MM.1S (cell line): ENCODE results near the gene AQR.
"Not testable (repeated sequence)": the region's sequence is repeated elsewhere in the genome, so short reads cannot be mapped to it uniquely, and the experiment has no call there.

Source experiments
- DNase-seq: peaks from one replicate; pipeline ENCODE4 v3.0.0-alpha.2; 2015
- H2AFZ ChIP-seq: fragments of 300-600 bp; sonication (generic); 2 replicates; pipeline ENCODE4 v1.6.0; 2016; ENCODE audit warnings: antibody characterized with exemption, low read length
- H3F3A ChIP-seq: fragments of 300-600 bp; sonication (generic); 2 replicates; pipeline ENCODE4 v1.6.1; 2016; ENCODE audit warnings: mild to moderate bottlenecking, antibody characterized with exemption, low read length, moderate library complexity, mixed read lengths; ENCODE audit not compliant: insufficient read depth
- H3K27ac ChIP-seq: fragments of 300-600 bp; sonication (generic); 2 replicates; pipeline ENCODE4 v1.5.1; 2016; ENCODE audit warnings: mild to moderate bottlenecking, low read length
- H3K27me3 ChIP-seq: fragments of 300-600 bp; sonication (generic); replicated peaks from 2 replicates; pipeline ENCODE4 v1.6.0; 2016; ENCODE audit warnings: low read length; ENCODE audit not compliant: insufficient read depth
- H3K36me3 ChIP-seq: fragments of 300-600 bp; sonication (generic); replicated peaks from 2 replicates; pipeline ENCODE4 v1.6.1; 2016; ENCODE audit warnings: mild to moderate bottlenecking, low read length, mixed read lengths; ENCODE audit not compliant: insufficient read depth
- H3K4me1 ChIP-seq: fragments of 300-600 bp; sonication (generic); 2 replicates; pipeline ENCODE4 v1.6.1; 2016; ENCODE audit warnings: low read length, mixed read lengths
- H3K4me2 ChIP-seq: fragments of 300-600 bp; sonication (generic); 2 replicates; pipeline ENCODE4 v1.6.0; 2016; ENCODE audit warnings: low read depth, low read length
- H3K4me3 ChIP-seq: fragments of 300-600 bp; sonication (generic); 2 replicates; pipeline ENCODE4 v1.5.1; 2016; ENCODE audit warnings: low read length, mixed read lengths
- H3K79me2 ChIP-seq: fragments of 300-600 bp; sonication (generic); 2 replicates; pipeline ENCODE4 v1.6.1; 2016; ENCODE audit warnings: mixed run types, low read length, mixed read lengths
- H3K9ac ChIP-seq: fragments of 300-600 bp; sonication (generic); 2 replicates; pipeline ENCODE4 v1.6.1; 2016; ENCODE audit warnings: low read length, mixed read lengths
- H3K9me2 ChIP-seq: fragments of 300-600 bp; sonication (generic); replicated peaks from 2 replicates; pipeline ENCODE4 v1.6.1; 2016; ENCODE audit warnings: mild to moderate bottlenecking, low read length, mixed read lengths; ENCODE audit not compliant: insufficient read depth
- H3K9me3 ChIP-seq: fragments of 300-600 bp; sonication (generic); replicated peaks from 2 replicates; pipeline ENCODE4 v1.6.1; 2016; ENCODE audit warnings: mild to moderate bottlenecking, low read length, mixed read lengths; ENCODE audit not compliant: insufficient read depth
- H4K20me1 ChIP-seq: fragments of 300-600 bp; sonication (generic); 2 replicates; pipeline ENCODE4 v1.6.1; 2016; ENCODE audit warnings: mild to moderate bottlenecking, low read length, moderate library complexity, mixed read lengths; ENCODE audit not compliant: insufficient read depth
- EZH2 ChIP-seq: fragments of 300-600 bp; sonication (generic); optimal IDR thresholded peaks from 2 replicates; pipeline ENCODE3; 2017; ENCODE audit warnings: low read depth, mild to moderate bottlenecking, antibody characterized with exemption, low read length, mixed read lengths
- EZH2phosphoT487 ChIP-seq: fragments of 300-600 bp; sonication (generic); IDR thresholded peaks from 2 replicates; pipeline ENCODE4 v1.6.1; 2018; ENCODE audit warnings: antibody characterized with exemption, low read length
- TF ChIP-seq, protein P1 (sequence below): fragments of 300-600 bp; sonication (generic); IDR thresholded peaks from 2 replicates; pipeline ENCODE4 v1.5.1; 2016; ENCODE audit warnings: antibody characterized with exemption, low read length, mixed read lengths

Gene AQR

GRCh38 chr15:34976743-34977142, 7.2 kb upstream of the AQR start:
- Histone ChIP-seq H2AFZ (no peak overlapping the region), H3K9ac (no peak overlapping the region), H3K27ac (no peak overlapping the region), H3K27me3 (no peaks in the 10 kb centered on the region), H3K9me3 (no peaks in the 10 kb centered on the region), H4K20me1 (no peaks in the 10 kb centered on the region), H3K4me3 (no peak overlapping the region), H3K4me1 (no peaks in the 10 kb centered on the region), H3K79me2 (no peaks in the 10 kb centered on the region), H3K36me3 (no peaks in the 10 kb centered on the region), H3K4me2 (no peak overlapping the region), H3K9me2 (no peaks in the 10 kb centered on the region), H3F3A (peaks cover 3% of the 10 kb centered on the region; the same call in 1 of the 2 replicates)
- no peak for DNase-seq
- TF ChIP-seq, protein P1, sequence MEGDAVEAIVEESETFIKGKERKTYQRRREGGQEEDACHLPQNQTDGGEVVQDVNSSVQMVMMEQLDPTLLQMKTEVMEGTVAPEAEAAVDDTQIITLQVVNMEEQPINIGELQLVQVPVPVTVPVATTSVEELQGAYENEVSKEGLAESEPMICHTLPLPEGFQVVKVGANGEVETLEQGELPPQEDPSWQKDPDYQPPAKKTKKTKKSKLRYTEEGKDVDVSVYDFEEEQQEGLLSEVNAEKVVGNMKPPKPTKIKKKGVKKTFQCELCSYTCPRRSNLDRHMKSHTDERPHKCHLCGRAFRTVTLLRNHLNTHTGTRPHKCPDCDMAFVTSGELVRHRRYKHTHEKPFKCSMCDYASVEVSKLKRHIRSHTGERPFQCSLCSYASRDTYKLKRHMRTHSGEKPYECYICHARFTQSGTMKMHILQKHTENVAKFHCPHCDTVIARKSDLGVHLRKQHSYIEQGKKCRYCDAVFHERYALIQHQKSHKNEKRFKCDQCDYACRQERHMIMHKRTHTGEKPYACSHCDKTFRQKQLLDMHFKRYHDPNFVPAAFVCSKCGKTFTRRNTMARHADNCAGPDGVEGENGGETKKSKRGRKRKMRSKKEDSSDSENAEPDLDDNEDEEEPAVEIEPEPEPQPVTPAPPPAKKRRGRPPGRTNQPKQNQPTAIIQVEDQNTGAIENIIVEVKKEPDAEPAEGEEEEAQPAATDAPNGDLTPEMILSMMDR: no peak
- TF ChIP-seq EZH2: no peak
- TF ChIP-seq EZH2phosphoT487: no peak

- DNase-seq: no peak
- Histone ChIP-seq H3K4me1 (no peaks in the 10 kb centered on the region), H3K79me2 (no peaks in the 10 kb centered on the region), H3K4me2 (no peak overlapping the region), H3K9ac (no peak overlapping the region), H3F3A (peaks cover 3% of the 10 kb centered on the region; the same call in 1 of the 2 replicates), H3K27ac (no peak overlapping the region), H4K20me1 (no peaks in the 10 kb centered on the region), H3K9me3 (no peaks in the 10 kb centered on the region), H2AFZ (no peak overlapping the region), H3K36me3 (no peaks in the 10 kb centered on the region), H3K4me3 (no peak overlapping the region), H3K9me2 (no peaks in the 10 kb centered on the region), H3K27me3 (no peaks in the 10 kb centered on the region)
- TF ChIP-seq EZH2: no peak
- no peak for TF ChIP-seq EZH2phosphoT487
- TF ChIP-seq, protein P1: no peak
These were observed 6.5 kb upstream of the AQR start for GRCh38 chr15:34976073-34976472.

GRCh38 chr15:34973512-34973911, 4.0 kb upstream of the AQR start:
- Histone ChIP-seq H4K20me1 (no peaks in the 10 kb centered on the region), H3K9me3 (no peaks in the 10 kb centered on the region), H2AFZ (no peak overlapping the region), H3K36me3 (no peaks in the 10 kb centered on the region), H3K9ac (no peak overlapping the region), H3K27me3 (no peaks in the 10 kb centered on the region), H3K4me3 (no peak overlapping the region), H3K79me2 (peaks cover 10% of the 10 kb centered on the region), H3K9me2 (no peaks in the 10 kb centered on the region), H3K4me2 (no peak overlapping the region), H3K4me1 (peaks cover 1% of the 10 kb centered on the region; the same call in 1 of the 2 replicates), H3K27ac (no peak overlapping the region), H3F3A (no peaks in the 10 kb centered on the region)
- TF ChIP-seq, protein P1: no peak
- no peak for TF ChIP-seq EZH2
- TF ChIP-seq EZH2phosphoT487: no peak
- no peak for DNase-seq

DNA sequence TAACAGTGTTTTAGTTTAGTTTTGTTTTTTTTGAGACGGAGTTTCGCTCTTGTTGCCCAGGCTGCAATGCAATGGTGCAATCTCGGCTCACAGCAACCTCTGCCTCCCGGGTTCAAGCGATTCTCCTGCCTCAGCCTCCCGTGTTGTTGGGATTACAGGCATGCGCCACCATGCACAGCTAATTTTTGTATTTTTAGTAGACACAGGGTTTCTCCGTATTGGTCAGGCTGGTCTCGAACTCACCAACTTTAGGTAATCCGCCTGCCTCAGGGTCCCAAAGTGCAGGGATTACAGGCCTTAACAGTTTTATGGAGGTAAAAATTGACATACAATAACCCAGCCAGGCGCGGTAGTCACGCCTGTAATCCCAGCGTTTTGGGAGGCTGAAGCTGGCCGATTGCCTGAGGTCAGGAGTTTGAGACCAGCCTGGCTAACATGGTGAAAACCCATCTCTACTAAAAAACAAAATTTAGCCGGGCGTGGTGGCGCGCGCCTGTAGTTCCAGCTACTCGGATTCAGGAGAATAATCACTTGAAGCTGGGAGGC, 629 bp upstream of the AQR start:
- H3K9ac ChIP-seq: peak overlapping the region; percentile 38; the same call in 1 of the 2 replicates
- not testable (repeated sequence) for H3F3A ChIP-seq, H3K9me2 ChIP-seq, H3K27ac ChIP-seq, H3K36me3 ChIP-seq, H3K9me3 ChIP-seq, H3K27me3 ChIP-seq, H4K20me1 ChIP-seq, DNase-seq, H3K4me1 ChIP-seq
- H3K4me2 ChIP-seq: peak overlapping the region; percentile 64; the same call in 1 of the 2 replicates
- peak overlapping the region; percentile 89 for H2AFZ ChIP-seq
- H3K79me2 ChIP-seq: peaks cover 43% of the 10 kb centered on the region
- H3K4me3 ChIP-seq: peak overlapping the region; percentile 89
